GM12878 (cell line): ENCODE measurements around the gene TOMM20L.

Experiments used
- CTCF ChIP-seq, 3 experiments: IDR thresholded peaks in 2 of 3; conservative IDR thresholded peaks in 1 of 3; 2 replicates each; pipeline ENCODE4 v1.5.1; 2011; ENCODE audit warnings: low read depth in 3 of 3, low read length in 3 of 3, mild to moderate bottlenecking in 3 of 3, control low read depth in 2 of 3, moderate library complexity in 2 of 3, inconsistent platforms in 1 of 3, mixed read lengths in 1 of 3; ENCODE audit not compliant: control insufficient read depth in 2 of 3, insufficient read depth in 1 of 3; ENCODE audit errors: extremely low read depth in 1 of 3
- EP300 ChIP-seq, 2 experiments: fragments of 150-350 bp in 1 of 2; IDR thresholded peaks; 2 replicates each; pipeline ENCODE4 v1.6.1; 2011 to 2012; ENCODE audit warnings: low read depth in 2 of 2, low read length in 2 of 2, borderline replicate concordance in 1 of 2, improper control_type of control experiment in 1 of 2, inconsistent platforms in 1 of 2; ENCODE audit not compliant: control insufficient read depth in 1 of 2
- EZH2 ChIP-seq: IDR thresholded peaks from 2 replicates; pipeline ENCODE4 v1.6.1; 2012; ENCODE audit warnings: low read depth, mild to moderate bottlenecking, control low read depth, inconsistent platforms, low read length, borderline replicate concordance; ENCODE audit not compliant: control insufficient read depth
- FOXM1 ChIP-seq: IDR thresholded peaks from 2 replicates; pipeline ENCODE4 v1.6.1; 2012; ENCODE audit warnings: low read depth, mild to moderate bottlenecking, inconsistent platforms, low read length, moderate library complexity
- NFIC ChIP-seq: IDR thresholded peaks from 2 replicates; pipeline ENCODE4 v1.6.1; 2012; ENCODE audit warnings: low read depth, mild to moderate bottlenecking, inconsistent platforms, low read length, moderate library complexity
- POLR2AphosphoS5 ChIP-seq: IDR thresholded peaks from 2 replicates; pipeline ENCODE4 v1.6.1; 2011; ENCODE audit warnings: mild to moderate bottlenecking, low read length, inconsistent platforms
- POU2F2 ChIP-seq: IDR thresholded peaks from 3 replicates; pipeline ENCODE4 v1.6.1; 2011; ENCODE audit warnings: low read depth, mild to moderate bottlenecking, low read length, borderline replicate concordance
- RELA ChIP-seq: fragments of 450-650 bp; IDR thresholded peaks from 2 replicates; pipeline ENCODE4 v1.8.0; 2014; ENCODE audit warnings: borderline replicate concordance; ENCODE audit not compliant: partially characterized antibody
- SIN3A ChIP-seq: IDR thresholded peaks from 2 replicates; pipeline ENCODE4 v1.6.1; 2012; ENCODE audit warnings: low read depth, low read length, improper control_type of control experiment
- SP1 ChIP-seq: IDR thresholded peaks from one replicate; pipeline ENCODE4 v1.6.1; 2011; ENCODE audit warnings: low read depth, low read length
- YY1 ChIP-seq: IDR thresholded peaks from 2 replicates; pipeline ENCODE4 v1.6.1; 2011; ENCODE audit warnings: low read depth, mild to moderate bottlenecking, low read length
- TF ChIP-seq, protein P1 (sequence below): IDR thresholded peaks from 2 replicates; pipeline ENCODE4 v1.6.1; 2011; ENCODE audit warnings: low read depth, low read length, improper control_type of control experiment, borderline replicate concordance
- TF ChIP-seq, protein P2 (sequence below): fragments of 450-650 bp; IDR thresholded peaks from 2 replicates; pipeline ENCODE4 v1.6.1; 2017; ENCODE audit warnings: mild to moderate bottlenecking, moderate library complexity

- TF ChIP-seq FOXM1 = no peak
- no peak for TF ChIP-seq EP300 (IDR thresholded peaks at IDR 0.05; ENCODE audit: borderline replicate concordance in 1 of 2, control insufficient read depth in 1 of 2, low read depth in 2 of 2, low read length in 2 of 2)
- no peak for TF ChIP-seq RELA
- TF ChIP-seq CTCF (IDR thresholded peaks at IDR 0.05 in 2 of 3, conservative IDR thresholded peaks at IDR 0.05 in 1 of 3; ENCODE audit: control insufficient read depth in 2 of 3, extremely low read depth in 1 of 3, insufficient read depth in 1 of 3, low read depth in 3 of 3, low read length in 3 of 3) = no peak
- TF ChIP-seq, protein P1, sequence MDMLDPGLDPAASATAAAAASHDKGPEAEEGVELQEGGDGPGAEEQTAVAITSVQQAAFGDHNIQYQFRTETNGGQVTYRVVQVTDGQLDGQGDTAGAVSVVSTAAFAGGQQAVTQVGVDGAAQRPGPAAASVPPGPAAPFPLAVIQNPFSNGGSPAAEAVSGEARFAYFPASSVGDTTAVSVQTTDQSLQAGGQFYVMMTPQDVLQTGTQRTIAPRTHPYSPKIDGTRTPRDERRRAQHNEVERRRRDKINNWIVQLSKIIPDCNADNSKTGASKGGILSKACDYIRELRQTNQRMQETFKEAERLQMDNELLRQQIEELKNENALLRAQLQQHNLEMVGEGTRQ = peak; percentile 67
- TF ChIP-seq SP1 = no peak
- TF ChIP-seq YY1 = no peak
- TF ChIP-seq, protein P2, sequence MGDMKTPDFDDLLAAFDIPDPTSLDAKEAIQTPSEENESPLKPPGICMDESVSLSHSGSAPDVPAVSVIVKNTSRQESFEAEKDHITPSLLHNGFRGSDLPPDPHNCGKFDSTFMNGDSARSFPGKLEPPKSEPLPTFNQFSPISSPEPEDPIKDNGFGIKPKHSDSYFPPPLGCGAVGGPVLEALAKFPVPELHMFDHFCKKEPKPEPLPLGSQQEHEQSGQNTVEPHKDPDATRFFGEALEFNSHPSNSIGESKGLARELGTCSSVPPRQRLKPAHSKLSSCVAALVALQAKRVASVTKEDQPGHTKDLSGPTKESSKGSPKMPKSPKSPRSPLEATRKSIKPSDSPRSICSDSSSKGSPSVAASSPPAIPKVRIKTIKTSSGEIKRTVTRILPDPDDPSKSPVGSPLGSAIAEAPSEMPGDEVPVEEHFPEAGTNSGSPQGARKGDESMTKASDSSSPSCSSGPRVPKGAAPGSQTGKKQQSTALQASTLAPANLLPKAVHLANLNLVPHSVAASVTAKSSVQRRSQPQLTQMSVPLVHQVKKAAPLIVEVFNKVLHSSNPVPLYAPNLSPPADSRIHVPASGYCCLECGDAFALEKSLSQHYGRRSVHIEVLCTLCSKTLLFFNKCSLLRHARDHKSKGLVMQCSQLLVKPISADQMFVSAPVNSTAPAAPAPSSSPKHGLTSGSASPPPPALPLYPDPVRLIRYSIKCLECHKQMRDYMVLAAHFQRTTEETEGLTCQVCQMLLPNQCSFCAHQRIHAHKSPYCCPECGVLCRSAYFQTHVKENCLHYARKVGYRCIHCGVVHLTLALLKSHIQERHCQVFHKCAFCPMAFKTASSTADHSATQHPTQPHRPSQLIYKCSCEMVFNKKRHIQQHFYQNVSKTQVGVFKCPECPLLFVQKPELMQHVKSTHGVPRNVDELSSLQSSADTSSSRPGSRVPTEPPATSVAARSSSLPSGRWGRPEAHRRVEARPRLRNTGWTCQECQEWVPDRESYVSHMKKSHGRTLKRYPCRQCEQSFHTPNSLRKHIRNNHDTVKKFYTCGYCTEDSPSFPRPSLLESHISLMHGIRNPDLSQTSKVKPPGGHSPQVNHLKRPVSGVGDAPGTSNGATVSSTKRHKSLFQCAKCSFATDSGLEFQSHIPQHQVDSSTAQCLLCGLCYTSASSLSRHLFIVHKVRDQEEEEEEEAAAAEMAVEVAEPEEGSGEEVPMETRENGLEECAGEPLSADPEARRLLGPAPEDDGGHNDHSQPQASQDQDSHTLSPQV = no peak
- TF ChIP-seq POU2F2 = no peak
- no peak for TF ChIP-seq EZH2
- no peak for TF ChIP-seq POLR2AphosphoS5
- TF ChIP-seq NFIC = no peak
- peak; percentile 54; the same call in 1 of the 2 replicates for TF ChIP-seq SIN3A
Measured at GRCh38 chr14:58426670-58427280, 31.0 kb downstream of the TOMM20L start.
